Inflammatory macrophage (primary cell): ENCODE measurements around the gene TXNRD2.

Source experiments
- DNase-seq, 2 donors: peaks; one replicate each; pipeline ENCODE4 v3.0.0-alpha.2; 2020 to 2022

The TXNRD2 gene

DNA sequence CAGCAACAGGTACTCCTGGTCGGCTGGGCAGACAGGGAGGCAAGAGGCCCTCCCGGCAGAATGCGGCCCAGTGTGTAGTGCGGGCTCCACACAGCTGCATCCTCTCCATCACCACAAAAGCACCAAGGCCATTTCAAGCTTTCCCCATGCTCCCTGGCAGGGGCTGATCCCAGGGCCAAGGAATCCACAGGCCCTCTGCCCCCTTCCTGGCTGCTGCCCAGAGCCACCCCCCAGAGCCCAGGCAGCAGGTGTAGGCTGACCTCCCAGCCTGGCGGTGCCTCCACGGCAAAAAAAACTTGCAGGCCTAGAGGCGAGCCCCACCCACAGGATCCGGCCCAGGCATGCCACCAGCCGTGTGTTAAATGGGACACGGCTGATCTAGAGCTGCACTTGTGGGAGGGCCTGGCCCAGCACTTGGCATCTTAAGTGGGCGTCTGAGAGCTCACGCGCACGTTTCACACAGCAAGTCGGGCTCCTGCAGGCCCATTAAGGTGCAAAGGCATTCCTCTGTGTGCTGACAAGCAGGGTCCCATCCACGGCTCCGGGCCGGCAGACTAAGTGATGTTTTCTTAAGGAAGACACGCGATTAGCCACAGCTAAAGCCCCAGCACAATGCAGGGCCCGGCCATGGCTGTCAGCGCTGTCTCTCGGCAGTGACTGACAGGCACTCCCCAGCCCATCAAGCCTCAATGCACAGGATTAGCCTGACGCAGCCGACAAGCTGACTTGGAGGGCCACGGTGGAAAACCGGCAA is 67.1 kb downstream of the TXNRD2 start:
- no peak for DNase-seq

DNA sequence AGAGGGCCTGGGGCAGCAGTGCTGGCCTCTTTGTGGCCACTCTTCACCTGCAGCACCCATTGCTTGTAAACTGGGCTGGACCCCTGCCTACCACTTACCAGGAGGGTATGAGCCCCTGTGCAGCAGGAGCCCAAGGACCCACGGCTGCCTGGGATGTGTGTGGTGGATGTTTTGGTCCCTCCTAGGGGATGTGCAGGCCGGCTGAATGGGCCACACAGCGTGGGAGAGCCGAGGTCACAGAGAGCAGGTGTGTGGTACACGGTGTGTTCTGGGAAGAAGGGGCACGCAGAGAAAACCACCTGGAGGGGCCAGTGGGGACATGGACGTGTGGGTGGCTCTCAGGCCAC is 67.7 kb downstream of the TXNRD2 start:
- DNase-seq = no peak

DNA sequence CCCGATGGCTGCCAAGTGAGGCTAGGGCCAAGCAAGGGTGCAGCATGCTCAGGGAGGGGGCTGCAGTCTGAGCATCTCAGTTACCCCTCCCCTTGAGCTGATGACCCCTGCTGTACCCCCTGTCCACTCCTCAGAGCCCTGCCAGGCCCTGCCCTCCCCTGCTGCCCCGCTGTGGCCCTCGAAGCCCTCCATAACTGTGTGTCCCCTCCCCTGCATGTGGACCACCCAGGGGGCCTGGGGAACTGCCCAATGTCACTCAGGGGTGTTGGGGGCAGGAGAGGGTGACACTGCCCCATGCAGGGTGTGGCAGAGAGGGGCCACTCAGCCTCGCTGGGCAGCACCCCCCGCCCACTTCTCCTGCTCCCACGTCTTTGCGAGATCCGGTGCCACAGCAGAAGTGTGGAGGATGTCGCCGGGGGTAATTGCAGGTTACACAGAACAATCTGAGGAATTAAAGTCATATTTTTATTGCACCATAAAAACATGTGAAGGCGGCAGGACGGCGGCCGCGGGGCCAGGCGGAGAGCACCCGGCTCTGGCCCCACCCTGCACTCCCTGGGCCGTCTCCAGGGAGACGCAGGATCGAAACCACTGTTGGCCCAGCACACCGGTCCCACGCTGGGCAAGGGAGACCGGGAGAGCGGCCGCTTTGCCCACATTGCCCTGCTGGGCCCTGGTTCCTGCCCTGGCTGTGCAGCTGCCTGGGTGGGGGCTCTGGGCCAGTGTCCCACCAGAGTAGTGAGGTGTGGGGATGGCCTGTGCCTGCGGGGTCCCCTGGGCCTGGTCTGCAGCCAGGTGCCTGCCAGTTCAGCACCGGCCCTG is 68.3 kb downstream of the TXNRD2 start:
- DNase-seq = no peak

DNA sequence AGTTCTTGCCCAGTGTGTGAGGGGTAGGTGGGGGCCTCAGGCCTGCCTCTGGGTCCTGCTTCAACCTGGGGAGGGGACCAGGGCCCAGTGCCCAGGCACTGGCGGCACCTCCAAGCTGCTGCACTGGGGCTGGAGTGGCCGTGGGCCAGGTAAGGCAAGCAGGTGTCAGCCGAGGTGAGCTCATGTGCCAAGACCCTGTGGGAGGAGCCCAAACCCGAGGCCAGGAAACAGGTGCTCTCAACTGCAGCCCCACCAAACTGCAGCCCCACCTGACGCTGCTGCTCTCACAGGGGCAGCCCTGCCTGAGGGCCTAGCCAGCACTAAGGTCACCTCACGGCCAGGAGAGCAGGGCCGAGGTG is 68.9 kb downstream of the TXNRD2 start:
- DNase-seq = no peak

DNA sequence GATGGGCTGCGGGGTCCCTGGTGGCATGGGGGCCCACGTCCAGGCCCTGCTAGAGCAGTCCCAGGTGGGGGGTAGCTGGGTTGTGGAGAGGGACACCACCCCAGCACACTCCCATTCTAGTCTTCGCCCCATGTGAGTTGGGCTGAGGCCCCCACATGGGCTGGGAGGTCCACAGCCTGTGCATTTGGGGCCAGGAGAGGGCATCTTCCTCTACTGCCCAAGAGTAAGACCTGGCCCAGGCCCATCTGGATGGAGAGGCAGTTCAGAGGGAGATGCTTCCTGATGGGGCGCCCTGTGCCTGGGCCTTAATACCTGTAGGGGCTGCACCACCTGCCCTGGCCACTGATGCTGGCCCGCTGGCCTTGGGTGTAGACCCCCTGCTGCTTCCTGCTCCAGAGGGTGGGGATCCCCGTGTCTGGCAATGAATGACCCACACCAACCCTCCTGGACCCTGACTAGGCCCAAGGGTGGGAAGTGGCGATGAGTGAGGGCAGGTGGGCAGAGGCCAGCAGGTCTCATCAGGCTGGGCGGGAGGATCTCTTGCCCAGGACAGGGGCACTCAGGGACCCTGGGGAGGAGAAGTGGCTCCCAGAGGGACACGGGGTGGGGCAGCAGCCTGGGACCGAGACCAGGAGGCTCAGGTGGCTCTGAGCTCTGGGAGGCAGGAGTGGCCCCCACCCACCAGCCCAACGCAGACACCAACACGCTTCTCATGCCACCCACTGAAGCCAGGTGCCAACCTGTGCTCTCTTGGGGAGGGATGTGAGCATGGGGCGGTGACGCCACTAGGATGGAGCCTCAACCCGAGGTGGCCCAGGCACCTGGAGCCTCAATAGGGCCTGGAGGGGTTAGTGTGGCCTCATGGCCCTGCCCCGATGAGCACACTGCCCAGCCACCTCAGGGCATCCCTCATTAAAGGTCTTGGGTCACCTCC is 69.5 kb downstream of the TXNRD2 start:
- no peak for DNase-seq

DNA sequence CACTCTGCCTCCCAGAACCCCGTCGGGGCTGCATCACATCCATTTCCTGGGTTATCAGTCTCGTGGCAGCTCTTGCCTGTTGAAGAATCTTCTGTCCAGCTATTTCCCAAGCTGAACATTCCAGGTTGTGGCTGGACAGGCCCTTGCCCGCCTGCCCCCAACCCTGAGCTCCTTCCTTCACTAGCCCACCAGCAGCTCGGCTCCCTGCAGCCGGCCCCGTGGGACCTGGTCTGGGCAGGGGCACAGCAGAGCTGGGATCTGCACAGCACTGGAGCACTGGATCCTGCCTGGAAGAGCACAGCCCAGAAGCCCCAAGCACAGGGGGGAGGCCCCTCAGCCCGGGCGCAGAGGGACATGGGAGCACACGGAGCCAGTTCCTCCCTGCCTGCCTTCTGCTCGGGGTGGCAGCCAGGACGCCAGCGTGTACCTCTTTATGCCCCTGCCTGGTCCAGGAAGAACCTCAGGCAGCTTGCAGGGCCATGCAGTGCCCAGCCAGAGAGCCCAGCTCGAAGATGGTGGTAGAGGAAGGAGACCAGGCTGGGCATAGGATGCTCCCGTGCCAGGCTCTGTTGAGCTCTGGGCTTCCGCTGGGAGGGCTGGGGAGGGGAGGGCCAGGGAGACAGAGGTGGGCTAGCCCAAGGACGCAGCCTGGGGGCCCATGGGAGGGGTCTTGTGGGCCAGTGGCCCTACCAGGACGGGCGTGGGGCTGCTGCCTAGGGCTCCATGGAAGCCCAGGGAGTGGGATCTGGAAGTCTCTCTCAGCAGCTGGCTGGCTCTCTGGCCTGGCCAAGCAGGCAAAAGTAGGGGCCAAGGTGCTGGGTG is 70.4 kb downstream of the TXNRD2 start:
- DNase-seq = no peak

DNA sequence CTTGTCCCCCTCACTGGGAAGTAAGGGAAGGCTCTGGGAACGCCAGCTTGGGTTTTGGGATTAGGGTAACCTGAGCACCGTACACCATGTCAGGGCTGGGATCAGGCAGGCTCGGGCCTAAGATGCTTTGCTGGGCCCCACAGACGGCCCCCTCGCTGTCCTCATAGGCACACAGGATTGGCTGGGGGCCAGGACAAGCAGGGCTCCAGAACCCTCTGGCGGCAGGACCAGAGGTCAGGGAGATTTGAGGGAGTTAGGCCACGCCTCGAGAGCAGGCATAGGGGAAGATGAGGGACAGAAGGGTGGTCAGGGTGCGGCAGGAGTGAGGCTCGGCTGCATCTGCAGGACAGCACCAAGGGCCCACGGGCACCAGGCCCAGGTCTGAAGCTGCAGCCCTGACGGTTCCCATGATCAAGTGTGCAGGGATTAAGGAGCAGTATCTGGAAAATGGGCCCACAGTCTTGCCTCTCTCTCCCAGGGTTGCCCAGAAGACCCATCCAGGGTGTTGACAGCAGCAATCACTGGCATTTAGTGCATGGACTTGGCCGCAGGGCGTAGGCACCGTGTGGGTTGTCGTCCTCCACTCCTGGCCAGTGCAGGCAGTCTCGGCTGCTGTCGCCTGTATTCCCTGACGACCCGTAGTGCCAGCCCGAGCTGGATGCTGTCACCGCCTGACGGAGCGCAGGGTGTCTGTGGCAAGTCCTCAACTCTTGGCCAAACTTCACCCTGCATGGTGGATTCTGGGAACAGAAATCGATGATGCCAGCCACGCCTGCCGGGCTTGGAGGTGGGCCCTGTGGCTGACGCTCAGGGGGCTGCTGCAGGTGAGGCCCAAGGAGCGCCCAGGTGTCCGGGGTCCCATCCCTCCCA is 71.2 kb downstream of the TXNRD2 start:
- DNase-seq = no peak

DNA sequence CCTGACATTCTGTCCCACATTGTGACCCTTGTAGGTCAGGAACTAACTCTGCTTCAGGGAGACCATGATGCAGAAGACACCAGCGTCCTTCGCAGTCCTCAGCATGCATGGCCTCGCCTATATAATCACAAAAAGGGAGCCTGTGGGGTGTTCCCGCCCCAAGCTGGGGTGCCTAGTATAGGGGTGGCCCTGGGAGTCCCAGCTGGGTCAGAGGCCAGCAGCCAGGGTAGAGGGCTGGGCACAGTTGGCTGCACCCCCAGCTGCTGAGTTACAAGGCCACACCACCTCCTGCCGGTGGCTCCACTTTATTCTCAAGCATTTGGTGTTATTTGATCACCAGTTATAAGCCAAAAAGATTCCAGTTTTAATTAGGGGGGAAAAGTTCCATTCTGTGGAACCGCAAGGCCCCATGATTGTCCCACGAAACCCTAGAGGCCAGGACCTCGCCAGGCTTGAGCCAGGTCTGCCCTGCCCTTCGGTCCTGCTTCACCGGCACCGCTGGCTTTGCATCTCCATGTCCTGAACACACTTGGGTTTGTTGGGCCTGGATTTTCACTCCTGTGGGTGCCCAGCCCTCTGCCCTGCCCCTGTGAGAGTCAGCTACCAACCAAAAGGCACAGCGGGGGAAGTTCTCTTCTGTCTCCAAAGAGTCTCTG is 72.0 kb downstream of the TXNRD2 start:
- no peak for DNase-seq

DNA sequence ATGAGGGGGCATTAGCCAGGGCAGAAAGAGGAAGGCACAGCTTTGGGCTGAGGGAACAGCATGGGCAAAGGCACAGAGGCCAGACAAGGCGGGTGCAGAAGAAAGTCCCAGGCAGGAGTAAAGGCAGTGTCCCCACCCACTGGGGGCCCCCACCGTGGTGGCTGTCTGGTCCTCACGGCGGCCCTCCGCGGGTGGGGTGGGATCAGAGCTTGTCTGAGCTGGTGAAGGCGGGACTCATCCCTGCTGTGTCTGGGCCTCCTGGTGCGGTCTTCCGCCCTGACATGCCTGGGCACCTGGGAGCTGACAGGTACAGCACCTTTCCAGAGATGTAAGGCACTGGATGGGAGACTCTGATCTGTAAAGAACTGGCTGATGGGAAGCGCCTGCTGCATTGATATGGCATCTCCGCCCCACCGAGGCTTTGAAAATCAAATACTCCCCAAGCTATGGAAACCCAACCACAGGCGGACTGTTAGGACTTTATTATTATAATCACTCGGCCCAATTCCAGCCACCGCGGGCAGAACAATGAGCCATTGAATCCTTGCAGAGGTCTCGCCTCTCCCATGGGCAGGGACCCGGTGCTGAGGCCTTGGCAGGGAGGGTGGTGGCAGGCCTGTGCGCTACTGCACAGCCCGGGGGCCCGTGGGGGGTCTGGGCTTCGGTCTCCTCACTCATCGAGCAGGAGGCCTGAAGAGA is 72.7 kb downstream of the TXNRD2 start:
- DNase-seq = no peak

DNA sequence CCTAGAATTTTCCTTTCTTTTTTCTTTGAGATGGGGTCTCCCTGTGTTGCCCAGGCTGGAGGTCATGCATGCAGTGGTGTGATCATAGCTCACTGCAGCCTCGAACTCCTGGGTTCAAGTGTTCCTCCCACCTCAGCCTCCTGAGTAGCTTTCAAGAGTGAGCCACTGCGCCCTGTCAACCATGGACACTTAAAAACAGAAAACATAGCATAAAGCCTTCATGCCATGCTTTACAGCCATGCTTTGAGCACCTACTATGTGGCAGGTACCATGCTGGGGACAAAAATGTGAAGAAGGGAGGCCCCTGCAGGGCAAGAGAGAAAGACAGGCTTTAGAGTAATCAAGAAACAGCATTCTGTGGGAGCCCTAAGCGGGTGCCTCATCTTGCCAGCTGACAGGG is 73.3 kb downstream of the TXNRD2 start:
- no peak for DNase-seq

DNA sequence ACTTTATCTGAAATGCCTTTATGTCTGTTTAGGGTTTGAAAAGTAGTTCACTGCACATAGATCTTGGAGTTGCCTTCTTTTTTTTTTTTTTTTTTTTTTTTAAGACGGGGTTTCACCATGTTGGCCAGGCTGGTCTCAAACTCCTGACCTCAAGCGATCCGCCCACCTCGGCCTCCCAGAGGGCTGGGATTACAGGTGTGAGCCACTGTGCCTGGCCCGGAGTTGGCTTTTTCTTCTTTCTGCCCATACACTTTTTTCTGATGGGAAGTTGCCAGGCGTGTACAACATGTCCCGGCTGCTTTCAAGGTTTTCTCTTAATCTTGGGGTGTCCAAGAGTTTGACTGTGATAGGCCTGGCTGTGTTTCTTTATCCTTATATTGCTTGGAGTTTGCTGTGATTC is 74.0 kb downstream of the TXNRD2 start:
- no peak for DNase-seq

DNA sequence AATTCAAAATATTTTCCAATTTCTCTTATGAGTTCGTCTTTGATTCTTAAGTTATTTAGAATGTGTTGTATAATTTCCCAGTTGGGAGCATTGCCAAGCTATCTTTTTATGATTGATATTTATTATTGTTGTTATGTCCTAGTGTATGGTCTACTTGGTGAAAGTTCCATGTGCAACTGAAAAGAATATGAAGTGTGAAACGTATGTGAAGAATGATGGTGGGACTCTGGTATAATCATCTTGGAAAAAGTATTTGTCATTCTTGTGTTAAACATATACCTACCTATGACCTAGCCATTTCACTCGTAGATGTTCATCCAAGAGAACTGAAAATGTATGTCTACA is 75.0 kb downstream of the TXNRD2 start:
- no peak for DNase-seq

DNA sequence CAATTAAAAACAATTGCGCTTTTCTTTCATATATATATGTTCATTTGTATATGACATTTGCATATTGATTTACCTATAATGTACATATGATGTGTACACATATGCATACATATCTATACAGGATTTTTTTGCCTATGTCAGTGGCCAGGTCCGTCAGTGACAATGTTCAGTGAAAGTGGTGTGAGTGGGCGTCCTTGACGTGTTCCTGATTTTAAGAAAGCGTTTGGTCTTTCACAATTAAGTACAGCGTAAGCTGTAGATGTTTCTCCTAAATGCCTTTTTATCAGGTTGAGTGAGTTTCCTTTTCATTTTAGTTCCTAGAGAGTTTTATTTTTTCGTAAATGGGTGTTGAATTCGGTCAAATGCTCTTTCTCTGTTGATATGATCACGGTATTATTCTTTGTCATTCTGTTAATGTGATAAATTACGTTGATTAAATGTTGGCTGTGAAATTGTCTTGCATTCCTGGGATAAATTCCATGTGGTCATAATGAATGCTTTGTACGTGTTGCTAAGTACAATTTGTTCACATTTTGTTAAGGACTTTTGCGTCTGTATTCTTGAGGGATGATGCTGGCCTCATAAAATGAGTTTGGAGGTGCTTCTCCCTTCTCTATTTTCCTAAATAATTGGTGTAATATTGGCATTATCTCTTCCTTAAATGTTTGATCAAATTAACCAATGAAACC is 76.3 kb downstream of the TXNRD2 start:
- DNase-seq = peak; percentile 80 to 88

DNA sequence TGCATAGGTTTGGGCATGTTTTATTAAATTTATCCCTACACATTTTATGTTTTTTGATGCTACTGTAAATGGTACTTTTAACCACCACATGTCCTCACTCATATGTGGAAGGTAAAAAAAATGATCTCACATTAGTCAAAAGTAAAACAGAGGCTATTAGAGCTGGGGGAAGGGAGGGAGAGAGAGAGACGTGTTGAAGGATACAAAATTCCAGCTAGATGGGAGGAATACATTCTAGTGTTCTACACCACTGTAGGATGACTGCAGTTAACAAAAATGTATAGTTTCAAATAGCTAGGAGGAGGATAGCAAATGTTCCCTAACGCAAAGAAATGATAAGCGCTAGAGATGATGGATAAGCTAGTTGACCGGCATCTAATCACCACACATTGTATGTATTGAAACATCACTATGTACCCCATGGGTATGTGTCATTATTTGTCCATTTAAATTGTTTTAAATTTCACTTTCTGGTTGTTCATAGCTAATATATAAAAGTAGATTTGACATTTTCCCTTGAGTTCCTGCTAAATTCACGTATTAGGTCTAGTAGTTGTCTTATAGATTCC is 77.0 kb downstream of the TXNRD2 start:
- DNase-seq = no peak

DNA sequence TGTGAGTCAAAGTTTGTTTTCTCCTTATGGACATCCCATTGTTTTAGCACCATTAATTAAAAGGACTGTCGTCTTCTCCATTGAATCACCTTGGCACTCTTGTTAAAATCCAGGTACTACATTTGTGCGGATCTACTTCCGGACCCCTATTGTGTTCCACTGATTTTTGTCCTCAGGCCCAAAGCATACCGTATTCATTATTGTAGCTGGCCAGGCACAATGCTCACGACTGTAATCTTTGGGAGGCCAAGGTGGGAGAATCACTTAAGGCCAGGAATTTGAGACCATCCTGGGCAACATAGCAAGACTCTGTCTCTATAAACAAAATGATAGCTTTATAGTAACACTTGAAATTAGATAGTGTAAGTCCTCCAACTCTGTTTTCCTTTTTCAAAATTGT is 78.0 kb downstream of the TXNRD2 start:
- no peak for DNase-seq

DNA sequence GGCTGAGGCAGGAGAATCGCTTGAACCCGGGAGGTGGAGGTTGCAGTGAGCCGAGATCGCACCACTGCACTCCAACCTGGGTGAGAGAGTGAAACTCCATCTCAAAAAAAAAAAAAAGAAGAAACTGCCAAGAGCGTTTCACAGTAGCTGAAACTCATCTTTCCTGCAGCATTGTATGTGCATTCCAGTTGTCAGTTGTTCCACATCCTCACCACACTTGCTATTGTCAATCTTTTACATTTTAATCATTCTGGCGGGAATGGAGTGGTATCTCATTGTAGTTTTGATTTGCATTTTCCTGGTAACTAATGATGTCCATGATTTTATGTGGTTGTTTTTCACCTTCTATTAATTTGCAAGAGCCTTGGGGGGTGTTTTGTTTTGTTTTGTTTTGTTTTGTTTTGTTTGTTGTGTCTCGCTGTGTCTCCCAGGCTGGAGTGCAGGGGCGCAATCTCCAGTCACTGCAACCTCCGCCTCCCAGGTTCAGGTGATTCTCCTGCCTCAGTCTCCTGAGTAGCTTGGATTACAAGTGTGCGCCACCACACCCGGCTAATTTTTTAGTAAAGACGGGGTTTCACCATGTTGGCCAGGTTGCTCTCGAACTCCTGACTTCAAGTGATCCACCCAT is 78.9 kb downstream of the TXNRD2 start:
- no peak for DNase-seq

DNA sequence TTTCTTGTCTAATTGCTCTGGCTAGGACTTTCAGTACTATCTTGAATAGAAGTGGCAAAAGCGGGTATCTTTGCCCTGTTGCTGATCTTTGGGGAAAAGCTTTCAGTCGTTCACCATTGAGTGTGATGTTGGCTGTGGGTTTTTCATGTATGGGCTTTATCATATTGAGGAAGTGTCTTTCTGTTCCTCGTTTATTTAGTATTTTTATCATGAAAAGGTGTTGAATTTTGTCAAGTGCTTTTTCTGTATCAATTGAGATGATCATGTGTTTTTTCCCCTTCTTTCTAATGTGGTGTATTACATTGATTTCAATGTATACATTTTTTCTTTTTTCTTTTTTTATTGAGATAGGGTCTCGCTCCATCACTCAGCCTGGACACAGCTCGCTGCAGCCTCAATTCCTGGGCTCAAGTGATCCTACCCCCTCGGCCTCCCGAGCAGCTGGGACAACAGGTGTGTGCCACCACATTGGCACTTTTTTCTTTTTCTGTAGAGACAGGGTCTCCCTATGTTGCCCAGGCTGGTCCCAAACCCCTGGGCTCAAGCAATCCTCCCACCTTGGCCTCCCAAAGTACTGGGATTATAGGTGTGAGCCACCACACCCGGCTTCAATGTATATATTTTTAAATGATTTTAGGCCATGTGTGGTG is 81.6 kb downstream of the TXNRD2 start:
- no peak for DNase-seq

DNA sequence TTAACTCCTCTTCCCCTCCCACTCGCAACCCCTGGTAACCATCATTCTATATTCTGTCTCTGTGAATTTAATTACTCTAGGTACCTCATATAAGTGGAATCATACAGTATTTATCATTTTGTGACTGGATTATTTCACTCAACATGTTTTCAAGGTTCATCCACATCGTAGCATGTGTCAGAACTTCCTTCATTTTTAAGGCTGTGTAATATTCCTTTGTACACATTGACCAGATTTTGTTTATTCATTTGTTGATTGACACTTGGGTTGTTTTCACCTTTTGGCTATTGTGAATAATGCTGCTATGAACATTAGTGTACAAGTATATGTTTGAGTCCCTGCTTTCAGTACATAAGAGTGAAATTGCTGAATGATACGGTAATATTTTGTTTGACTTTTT is 84.2 kb downstream of the TXNRD2 start:
- DNase-seq = no peak
